Peyer's patch (tissue), 4 donors: ENCODE measurements around the gene SLC30A4. TPM values are rescaled to one million over a fixed set of nuclear protein-coding genes. Genes with fewer than 3 reads are reported as not detected.

ENCODE experiments used
- DNase-seq, 3 donors: peaks; one replicate each; pipeline ENCODE4 v3.0.0-alpha.2; 2017 to 2019
- H3K27ac ChIP-seq, 4 donors: fragments of 200-600 bp; sonication (generic); one replicate each; pipeline ENCODE4 v1.5.1; 2016 to 2019
- H3K27me3 ChIP-seq, 2 donors: fragments of 200-600 bp; sonication (generic); one replicate each; pipeline ENCODE4 v1.5.1; 2019
- H3K36me3 ChIP-seq, 3 donors: fragments of 200-600 bp; sonication (generic); one replicate each; pipeline ENCODE4 v1.5.1; 2016 to 2019
- H3K4me1 ChIP-seq, 4 donors: fragments of 200-600 bp; sonication (generic); one replicate each; pipeline ENCODE4 v1.5.1; 2016 to 2019
- H3K4me3 ChIP-seq, 4 donors: fragments of 200-600 bp; sonication (generic); 1 replicate in 3 of 4; 2 replicates in 1 of 4; pipeline ENCODE4 v1.5.1; 2016 to 2019; ENCODE audit warnings: mild to moderate bottlenecking in 1 of 4
- H3K9me3 ChIP-seq, 4 donors: fragments of 200-600 bp; sonication (generic); one replicate each; pipeline ENCODE4 v1.5.1; 2016 to 2019; ENCODE audit warnings: mild to moderate bottlenecking in 1 of 4
- POLR2A ChIP-seq, 2 donors: fragments of 450-650 bp; IDR thresholded peaks; one replicate each; pipeline ENCODE4 v1.5.1; 2017; ENCODE audit warnings: antibody characterized with exemption in 2 of 2, mild to moderate bottlenecking in 2 of 2, moderate library complexity in 2 of 2
- total RNA-seq, 4 donors: library from RNA; depleted of rRNA; stranded (reverse); fragments of >200 nt; gene quantifications; one replicate each; pipeline ENCODE4 v1.1.0, GENCODE V29; 2016
- TF ChIP-seq, protein P1 (sequence below), 6 experiments: fragments of 450-650 bp in 4 of 6; fragments of 200-600 bp in 2 of 6; sonication (generic) in 1 of 6; IDR thresholded peaks; one replicate each; pipeline ENCODE4 v1.5.1; 2017 to 2019; ENCODE audit warnings: antibody characterized with exemption in 6 of 6, mild to moderate bottlenecking in 3 of 6, moderate library complexity in 1 of 6

The SLC30A4 gene
- total RNA-seq, 4 donors from 2014 or later, result 6.6 to 63.4 (median 42.0) TPM

DNA sequence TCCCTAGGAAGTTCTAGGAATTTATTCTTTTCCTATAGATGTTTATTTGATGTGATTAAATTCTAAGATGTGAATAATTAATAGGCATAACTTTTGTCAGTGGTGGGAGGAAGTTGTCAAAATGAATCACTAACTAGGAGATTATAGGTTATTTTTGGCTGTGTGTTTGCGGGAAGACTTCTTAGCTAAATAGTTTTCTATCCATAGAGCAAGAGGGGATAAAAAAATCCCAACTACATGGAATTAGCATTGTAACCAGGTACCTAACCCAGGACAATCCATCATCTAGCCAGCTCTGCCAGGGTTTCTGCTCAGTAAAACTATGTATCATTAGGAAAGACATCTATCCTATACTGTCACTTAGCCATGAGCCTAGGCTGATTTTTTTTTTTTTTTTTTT is 23.9 kb downstream of the SLC30A4 start:
- Histone ChIP-seq H3K27ac (no peak overlapping the region), H3K9me3 (no peaks in the 10 kb centered on the region), H3K27me3 (no peaks in the 10 kb centered on the region), H3K4me1 (no peaks in the 10 kb centered on the region), H3K4me3 (no peak overlapping the region), H3K36me3 (peaks cover 0 to 26% (median 0%) of the 10 kb centered on the region in 3 donors)
- TF ChIP-seq, protein P1, sequence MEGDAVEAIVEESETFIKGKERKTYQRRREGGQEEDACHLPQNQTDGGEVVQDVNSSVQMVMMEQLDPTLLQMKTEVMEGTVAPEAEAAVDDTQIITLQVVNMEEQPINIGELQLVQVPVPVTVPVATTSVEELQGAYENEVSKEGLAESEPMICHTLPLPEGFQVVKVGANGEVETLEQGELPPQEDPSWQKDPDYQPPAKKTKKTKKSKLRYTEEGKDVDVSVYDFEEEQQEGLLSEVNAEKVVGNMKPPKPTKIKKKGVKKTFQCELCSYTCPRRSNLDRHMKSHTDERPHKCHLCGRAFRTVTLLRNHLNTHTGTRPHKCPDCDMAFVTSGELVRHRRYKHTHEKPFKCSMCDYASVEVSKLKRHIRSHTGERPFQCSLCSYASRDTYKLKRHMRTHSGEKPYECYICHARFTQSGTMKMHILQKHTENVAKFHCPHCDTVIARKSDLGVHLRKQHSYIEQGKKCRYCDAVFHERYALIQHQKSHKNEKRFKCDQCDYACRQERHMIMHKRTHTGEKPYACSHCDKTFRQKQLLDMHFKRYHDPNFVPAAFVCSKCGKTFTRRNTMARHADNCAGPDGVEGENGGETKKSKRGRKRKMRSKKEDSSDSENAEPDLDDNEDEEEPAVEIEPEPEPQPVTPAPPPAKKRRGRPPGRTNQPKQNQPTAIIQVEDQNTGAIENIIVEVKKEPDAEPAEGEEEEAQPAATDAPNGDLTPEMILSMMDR (IDR thresholded peaks at IDR 0.05), result no peak
- no peak for TF ChIP-seq POLR2A (IDR thresholded peaks at IDR 0.05)
- DNase-seq, result no peak

DNA sequence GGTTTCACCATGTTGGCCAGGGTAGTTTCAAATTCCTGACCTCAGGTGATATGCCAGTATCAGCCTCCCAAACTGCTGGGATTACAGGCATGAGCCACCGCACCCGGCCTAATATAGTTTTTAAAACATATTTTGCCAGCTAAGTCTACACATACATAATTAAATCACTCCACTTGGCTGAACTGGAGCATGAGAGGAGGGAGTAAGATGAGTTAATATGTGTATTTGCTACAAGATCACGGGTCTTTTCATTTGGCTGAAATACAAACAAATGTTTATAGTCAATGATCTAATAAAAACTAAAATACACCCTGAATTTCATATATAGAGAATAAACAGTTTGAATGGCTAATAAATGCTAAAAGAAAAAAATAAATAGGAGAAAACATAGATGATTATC is 25.3 kb downstream of the SLC30A4 start:
- Histone ChIP-seq H3K36me3 (peaks cover 0 to 20% (median 0%) of the 10 kb centered on the region in 3 donors), H3K4me3 (no peak overlapping the region), H3K9me3 (no peaks in the 10 kb centered on the region), H3K27ac (no peak overlapping the region), H3K27me3 (no peaks in the 10 kb centered on the region), H3K4me1 (no peaks in the 10 kb centered on the region)
- TF ChIP-seq POLR2A (IDR thresholded peaks at IDR 0.05), result no peak
- TF ChIP-seq, protein P1 (IDR thresholded peaks at IDR 0.05), result no peak
- no peak for DNase-seq

DNA sequence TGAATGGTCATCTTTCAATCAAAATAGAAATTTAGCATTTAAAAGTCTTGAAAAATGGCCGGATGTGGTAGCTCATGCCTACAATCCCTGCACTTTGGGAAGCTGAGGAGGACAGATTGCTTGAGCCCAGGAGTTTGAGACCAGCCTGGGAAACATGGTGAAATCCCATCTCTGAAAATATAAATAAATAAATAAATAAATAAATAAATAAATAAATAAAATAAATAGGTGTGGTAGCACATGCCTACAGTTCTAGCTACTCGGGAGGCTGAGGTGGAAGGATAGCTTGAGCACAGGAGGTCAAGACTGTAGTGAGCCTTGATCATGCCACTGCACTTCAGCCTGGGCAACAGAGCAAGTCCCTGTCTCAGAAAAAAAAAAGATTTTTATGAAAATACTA is 25.9 kb downstream of the SLC30A4 start:
- TF ChIP-seq POLR2A (IDR thresholded peaks at IDR 0.05), result no peak
- TF ChIP-seq, protein P1 (IDR thresholded peaks at IDR 0.05), result no peak
- peaks cover 0 to 16% (median 0%) of the 10 kb centered on the region in 3 donors for H3K36me3 ChIP-seq
- H3K27me3 ChIP-seq, result no peaks in the 10 kb centered on the region
- no peaks in the 10 kb centered on the region for H3K4me1 ChIP-seq
- H3K9me3 ChIP-seq, result no peaks in the 10 kb centered on the region
- no peak for DNase-seq
- H3K4me3 ChIP-seq, result no peak overlapping the region
- no peak overlapping the region for H3K27ac ChIP-seq

DNA sequence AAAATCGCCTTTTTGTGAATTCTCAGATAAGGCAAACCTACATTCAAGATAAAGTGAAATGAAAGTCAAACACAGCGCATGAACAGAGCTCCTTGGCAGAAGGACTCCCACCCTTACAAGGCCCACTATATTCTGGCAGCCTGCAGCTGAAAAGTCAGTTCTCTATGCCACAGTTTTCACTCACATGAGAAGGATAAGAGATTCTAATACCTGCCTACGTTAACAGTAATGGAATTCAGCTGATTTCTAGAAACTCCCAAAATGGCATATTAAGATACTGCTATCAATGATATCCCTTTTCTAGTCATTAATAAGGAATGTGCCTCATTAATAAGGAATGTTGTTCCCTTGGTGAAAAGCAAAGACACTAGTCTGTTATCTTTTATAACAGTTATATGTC is 27.0 kb downstream of the SLC30A4 start:
- H3K27me3 ChIP-seq, result no peaks in the 10 kb centered on the region
- TF ChIP-seq, protein P1 (IDR thresholded peaks at IDR 0.05), result no peak
- TF ChIP-seq POLR2A (IDR thresholded peaks at IDR 0.05), result no peak
- DNase-seq, result no peak
- H3K36me3 ChIP-seq, result peaks cover 0 to 11% (median 0%) of the 10 kb centered on the region in 3 donors
- H3K4me3 ChIP-seq, result no peak overlapping the region
- H3K27ac ChIP-seq, result no peak overlapping the region
- H3K9me3 ChIP-seq, result no peaks in the 10 kb centered on the region
- H3K4me1 ChIP-seq, result no peaks in the 10 kb centered on the region

DNA sequence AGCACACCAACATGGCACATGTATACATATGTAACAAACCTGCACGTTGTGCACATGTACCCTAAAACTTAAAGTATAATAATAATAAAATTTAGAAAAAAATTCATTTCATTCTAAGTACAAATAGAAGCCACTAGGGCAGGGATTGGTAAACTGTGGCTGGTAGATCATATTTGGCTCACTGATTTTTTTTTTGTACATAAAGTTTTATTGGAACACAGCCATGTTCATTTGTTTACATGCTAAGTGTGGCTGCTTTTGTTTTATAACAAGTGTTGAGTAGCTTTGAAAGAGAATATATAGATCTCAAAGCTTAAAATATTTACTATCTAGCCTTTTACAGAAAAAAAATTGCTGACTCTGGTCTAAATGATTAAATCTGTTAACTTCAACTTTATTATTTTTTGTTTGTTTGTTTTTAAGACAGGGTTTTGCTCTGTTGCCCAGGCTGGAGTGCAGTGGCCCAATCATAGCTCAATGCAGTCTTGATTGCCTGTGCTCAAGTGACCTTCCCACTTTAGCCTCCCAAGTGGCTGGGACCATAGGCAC is 32.8 kb downstream of the SLC30A4 start:
- Histone ChIP-seq H3K4me1 (no peaks in the 10 kb centered on the region), H3K9me3 (no peaks in the 10 kb centered on the region), H3K27ac (no peak overlapping the region), H3K36me3 (peaks cover 0 to 36% (median 0%) of the 10 kb centered on the region in 3 donors), H3K4me3 (no peak overlapping the region), H3K27me3 (no peaks in the 10 kb centered on the region)
- TF ChIP-seq POLR2A (IDR thresholded peaks at IDR 0.05), result no peak
- TF ChIP-seq, protein P1 (IDR thresholded peaks at IDR 0.05), result no peak
- no peak for DNase-seq

DNA sequence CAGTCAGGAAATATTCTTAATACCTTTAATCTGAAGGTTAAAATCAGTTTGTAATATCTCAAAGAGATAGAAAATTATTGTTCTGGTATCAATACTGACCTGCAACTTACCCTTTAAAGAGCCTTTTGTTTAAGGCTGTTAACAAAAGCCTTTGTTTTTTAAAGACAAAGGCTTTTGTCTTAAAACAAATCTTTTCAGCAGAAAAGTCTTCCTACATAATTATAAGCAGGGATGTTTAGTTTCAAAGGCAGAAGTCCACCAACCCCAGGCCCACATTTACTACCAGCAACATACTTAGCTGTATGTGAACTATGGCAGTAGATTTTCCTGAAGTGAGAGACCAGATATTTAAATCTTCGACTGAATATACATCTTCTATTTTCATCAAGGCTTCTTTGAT is 36.2 kb downstream of the SLC30A4 start:
- H3K27me3 ChIP-seq, result no peaks in the 10 kb centered on the region
- H3K36me3 ChIP-seq, result peaks cover 0 to 43% (median 0%) of the 10 kb centered on the region in 3 donors
- TF ChIP-seq, protein P1 (IDR thresholded peaks at IDR 0.05), result no peak
- TF ChIP-seq POLR2A (IDR thresholded peaks at IDR 0.05), result no peak

More for the DNA sequence above, 36.2 kb downstream of the SLC30A4 start:
- H3K9me3 ChIP-seq, result no peaks in the 10 kb centered on the region
- H3K27ac ChIP-seq, result no peak overlapping the region
- H3K4me1 ChIP-seq, result no peaks in the 10 kb centered on the region
- no peak for DNase-seq
- no peak overlapping the region for H3K4me3 ChIP-seq
